Peyer's patch (tissue), 4 donors: ENCODE data around the gene CAB39L.

ENCODE experiments used
- POLR2A ChIP-seq, 2 donors: fragments of 450-650 bp; IDR thresholded peaks; one replicate each; pipeline ENCODE4 v1.5.1; 2017; ENCODE audit warnings: antibody characterized with exemption in 2 of 2, mild to moderate bottlenecking in 2 of 2, moderate library complexity in 2 of 2
- TF ChIP-seq, protein P1 (sequence below), 6 experiments: fragments of 450-650 bp in 4 of 6; fragments of 200-600 bp in 2 of 6; sonication (generic) in 1 of 6; IDR thresholded peaks; one replicate each; pipeline ENCODE4 v1.5.1; 2017 to 2019; ENCODE audit warnings: antibody characterized with exemption in 6 of 6, mild to moderate bottlenecking in 3 of 6, moderate library complexity in 1 of 6

DNA sequence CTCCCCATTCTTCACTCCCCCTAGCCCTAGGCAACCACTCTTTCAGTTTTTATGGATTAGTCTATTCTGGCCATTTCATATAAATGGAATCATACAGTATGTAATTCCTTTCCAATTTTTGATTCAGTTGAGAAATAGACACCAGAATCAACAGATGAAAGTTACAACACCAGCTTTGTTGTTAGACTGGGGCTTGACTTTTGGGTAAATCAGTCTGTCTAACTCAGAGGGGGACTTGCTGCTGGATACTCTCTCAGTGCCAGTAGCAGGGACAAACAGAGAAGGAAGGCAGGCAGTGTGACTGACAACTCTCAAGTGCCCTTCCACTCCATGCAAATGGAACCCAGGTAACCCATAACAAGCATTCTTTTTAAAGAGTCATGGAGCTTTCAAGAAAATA is 155.4 kb downstream of the CAB39L start:
- TF ChIP-seq, protein P1, sequence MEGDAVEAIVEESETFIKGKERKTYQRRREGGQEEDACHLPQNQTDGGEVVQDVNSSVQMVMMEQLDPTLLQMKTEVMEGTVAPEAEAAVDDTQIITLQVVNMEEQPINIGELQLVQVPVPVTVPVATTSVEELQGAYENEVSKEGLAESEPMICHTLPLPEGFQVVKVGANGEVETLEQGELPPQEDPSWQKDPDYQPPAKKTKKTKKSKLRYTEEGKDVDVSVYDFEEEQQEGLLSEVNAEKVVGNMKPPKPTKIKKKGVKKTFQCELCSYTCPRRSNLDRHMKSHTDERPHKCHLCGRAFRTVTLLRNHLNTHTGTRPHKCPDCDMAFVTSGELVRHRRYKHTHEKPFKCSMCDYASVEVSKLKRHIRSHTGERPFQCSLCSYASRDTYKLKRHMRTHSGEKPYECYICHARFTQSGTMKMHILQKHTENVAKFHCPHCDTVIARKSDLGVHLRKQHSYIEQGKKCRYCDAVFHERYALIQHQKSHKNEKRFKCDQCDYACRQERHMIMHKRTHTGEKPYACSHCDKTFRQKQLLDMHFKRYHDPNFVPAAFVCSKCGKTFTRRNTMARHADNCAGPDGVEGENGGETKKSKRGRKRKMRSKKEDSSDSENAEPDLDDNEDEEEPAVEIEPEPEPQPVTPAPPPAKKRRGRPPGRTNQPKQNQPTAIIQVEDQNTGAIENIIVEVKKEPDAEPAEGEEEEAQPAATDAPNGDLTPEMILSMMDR (IDR thresholded peaks at IDR 0.05) = no peak
- TF ChIP-seq POLR2A (IDR thresholded peaks at IDR 0.05) = no peak
